Activated T-helper 2 cell treated with anti-CD3 and anti-CD28 coated beads, Interferon-gamma antibody, Interleukin-2, Interleukin-4, amounts not matched to agents 10 μg/mL and 5 μg/mL and 100 μg/mL, durations not matched to agents 14 hours and 24 hours and 36 hours (primary cell): ENCODE data around the gene PFAS. TPM values are rescaled to one million over a fixed set of nuclear protein-coding genes. Genes with fewer than 3 reads are reported as not detected.
A peak's percentile ranks its signal among the peaks of the same experiment; 100 is the strongest.

ENCODE experiments used
- DNase-seq: peaks from one replicate; pipeline ENCODE4 v3.0.0; 2021; ENCODE audit warnings: low spot score
- H3K27ac Mint-ChIP-seq: one replicate; pipeline ENCODE4 v1.8.0; 2021; ENCODE audit warnings: mixed read lengths
- H3K27me3 Mint-ChIP-seq: one replicate; pipeline ENCODE4 v1.8.0; 2021; ENCODE audit warnings: low read depth, mixed read lengths
- H3K36me3 Mint-ChIP-seq: one replicate; pipeline ENCODE4 v1.8.0; 2021; ENCODE audit warnings: low read depth, mixed read lengths
- H3K4me1 Mint-ChIP-seq: one replicate; pipeline ENCODE4 v1.8.0; 2021; ENCODE audit warnings: low read depth, mixed read lengths
- H3K4me3 Mint-ChIP-seq: one replicate; pipeline ENCODE4 v1.8.0; 2021; ENCODE audit warnings: low read depth, mild to moderate bottlenecking, moderate library complexity, mixed read lengths
- H3K9me3 Mint-ChIP-seq: one replicate; pipeline ENCODE4 v1.8.0; 2021; ENCODE audit warnings: mixed read lengths
- intact Hi-C: fragments of 100-400 bp; cut with micrococcal nuclease; formaldehyde crosslinking; loops from one replicate; pipeline ENCODE4 v1.15.1; 2023
- total RNA-seq: library from RNA; stranded (reverse); gene quantifications from 2 replicates; pipeline ENCODE4 v1.2.3, GENCODE V29; 2022

Gene PFAS
- total RNA-seq, 1 donor from 2014 or later, result 165 TPM

GRCh38 chr17:8285270-8286181 is 36.4 kb downstream of the PFAS start:
- peaks cover 17% of the 10 kb centered on the region for H3K36me3 Mint-ChIP-seq
- no peak overlapping the region for H3K4me3 Mint-ChIP-seq
- H3K4me1 Mint-ChIP-seq, result peaks cover 49% of the 10 kb centered on the region
- no peaks in the 10 kb centered on the region for H3K27me3 Mint-ChIP-seq
- H3K9me3 Mint-ChIP-seq, result no peaks in the 10 kb centered on the region
- no peak overlapping the region for H3K27ac Mint-ChIP-seq
- intact Hi-C loops, result loop anchor here (5.0 kb wide), 1 partner anchor 93 kb away; the partner anchor contains the start of gene BORCS6
- no peak for DNase-seq

- no peaks in the 10 kb centered on the region for H3K27me3 Mint-ChIP-seq
These were observed 38.7 kb downstream of the PFAS start for GRCh38 chr17:8287651-8288335.

GRCh38 chr17:8288336-8289102 is 39.4 kb downstream of the PFAS start, which contains the start of gene RANGRF:
RANGRF (plus strand) TSS chr17:8288670; CDS start chr17:8288789, 119 bp downstream.
- intact Hi-C loops, result loop anchor here (5.0 kb wide), 1 partner anchor 96 kb away; the partner anchor contains the start of gene BORCS6
- Mint-ChIP-seq H3K27me3 (no peaks in the 10 kb centered on the region), H3K4me1 (peaks cover 51% of the 10 kb centered on the region), H3K36me3 (peaks cover 21% of the 10 kb centered on the region), H3K9me3 (no peaks in the 10 kb centered on the region), H3K27ac (peak within 1 kb of the TSS; percentile 92), H3K4me3 (peak within 1 kb of the TSS; percentile 97)
- DNase-seq, result peak; percentile 83

More at GRCh38 chr17:8287651-8288335, 38.7 kb downstream of the PFAS start:
- Mint-ChIP-seq H3K27ac (peak overlapping the region; percentile 92), H3K4me1 (peaks cover 50% of the 10 kb centered on the region), H3K4me3 (peak overlapping the region; percentile 97), H3K9me3 (no peaks in the 10 kb centered on the region), H3K36me3 (peaks cover 21% of the 10 kb centered on the region)
- intact Hi-C loops, result loop anchor here (5.0 kb wide), 1 partner anchor 95 kb away; the partner anchor contains the start of gene BORCS6
- no peak for DNase-seq

GRCh38 chr17:8289103-8289397 is 40.0 kb downstream of the PFAS start:
- Mint-ChIP-seq H3K4me3 (peak overlapping the region; percentile 97), H3K4me1 (peaks cover 47% of the 10 kb centered on the region), H3K27me3 (no peaks in the 10 kb centered on the region), H3K27ac (peak overlapping the region; percentile 92), H3K36me3 (peaks cover 21% of the 10 kb centered on the region), H3K9me3 (no peaks in the 10 kb centered on the region)
- intact Hi-C loops, result loop anchor here (5.0 kb wide), 1 partner anchor 97 kb away; the partner anchor contains the start of gene BORCS6
- no peak for DNase-seq

- peaks cover 47% of the 10 kb centered on the region for H3K4me1 Mint-ChIP-seq
- H3K9me3 Mint-ChIP-seq, result no peaks in the 10 kb centered on the region
- intact Hi-C loops, result no loop called here
- H3K36me3 Mint-ChIP-seq, result peaks cover 21% of the 10 kb centered on the region
- H3K27ac Mint-ChIP-seq, result peak overlapping the region; percentile 72
- H3K4me3 Mint-ChIP-seq, result peak overlapping the region; percentile 97
- DNase-seq, result no peak
- H3K27me3 Mint-ChIP-seq, result no peaks in the 10 kb centered on the region
These were observed 41.0 kb downstream of the PFAS start for GRCh38 chr17:8290043-8290442.

- intact Hi-C loops, result no loop called here
These were observed 43.7 kb downstream of the PFAS start for GRCh38 chr17:8292639-8293395.

GRCh38 chr17:8294361-8294760 is 45.3 kb downstream of the PFAS start:
- Mint-ChIP-seq H3K27me3 (no peaks in the 10 kb centered on the region), H3K4me3 (peak overlapping the region; percentile 90), H3K9me3 (no peaks in the 10 kb centered on the region), H3K4me1 (peaks cover 37% of the 10 kb centered on the region), H3K27ac (peak overlapping the region; percentile 91), H3K36me3 (peaks cover 14% of the 10 kb centered on the region)
- intact Hi-C loops, result loop anchor here (2.0 kb wide), 1 partner anchor 72 kb away; no protein-coding TSS in a partner anchor
- no peak for DNase-seq

More at GRCh38 chr17:8292639-8293395, 43.7 kb downstream of the PFAS start:
- Mint-ChIP-seq H3K27ac (no peak overlapping the region), H3K4me3 (no peak overlapping the region), H3K36me3 (peaks cover 21% of the 10 kb centered on the region), H3K27me3 (no peaks in the 10 kb centered on the region), H3K9me3 (no peaks in the 10 kb centered on the region), H3K4me1 (peaks cover 46% of the 10 kb centered on the region)
- DNase-seq, result no peak

GRCh38 chr17:8294814-8295316 is 45.8 kb downstream of the PFAS start:
- Mint-ChIP-seq H3K36me3 (peaks cover 11% of the 10 kb centered on the region), H3K9me3 (no peaks in the 10 kb centered on the region), H3K4me3 (peak overlapping the region; percentile 90), H3K4me1 (peaks cover 33% of the 10 kb centered on the region), H3K27ac (peak overlapping the region; percentile 91), H3K27me3 (no peaks in the 10 kb centered on the region)
- intact Hi-C loops, result loop anchor here (1.0 to 5.0 kb wide), 4 partner anchors 46 to 173 kb away; partner anchors contain the start of genes HES7 and PFAS
- no peak for DNase-seq

- DNase-seq, result no peak
- H3K9me3 Mint-ChIP-seq, result no peaks in the 10 kb centered on the region
- no peaks in the 10 kb centered on the region for H3K27me3 Mint-ChIP-seq
- H3K4me3 Mint-ChIP-seq, result no peak overlapping the region
- H3K4me1 Mint-ChIP-seq, result peaks cover 11% of the 10 kb centered on the region
- intact Hi-C loops, result loop anchor here (2.0 to 10.0 kb wide), 2 partner anchors 73 to 215 kb away; partner anchors contain the start of gene ALOX12B
- H3K36me3 Mint-ChIP-seq, result no peaks in the 10 kb centered on the region
- no peak overlapping the region for H3K27ac Mint-ChIP-seq
These were observed 51.1 kb downstream of the PFAS start for GRCh38 chr17:8300226-8300625.

GRCh38 chr17:8300627-8301242 is 51.6 kb downstream of the PFAS start:
- intact Hi-C loops, result loop anchor here (2.0 to 10.0 kb wide), 2 partner anchors 74 to 216 kb away; partner anchors contain the start of gene ALOX12B
- Mint-ChIP-seq H3K9me3 (no peaks in the 10 kb centered on the region), H3K27me3 (no peaks in the 10 kb centered on the region), H3K27ac (no peak overlapping the region), H3K4me3 (no peak overlapping the region), H3K36me3 (no peaks in the 10 kb centered on the region), H3K4me1 (peaks cover 11% of the 10 kb centered on the region)
- peak; percentile 49 for DNase-seq

GRCh38 chr17:8310601-8311123 is 61.6 kb downstream of the PFAS start:
- Mint-ChIP-seq H3K9me3 (no peaks in the 10 kb centered on the region), H3K27ac (no peak overlapping the region), H3K36me3 (no peaks in the 10 kb centered on the region), H3K4me1 (no peaks in the 10 kb centered on the region), H3K27me3 (peaks cover 3% of the 10 kb centered on the region), H3K4me3 (no peak overlapping the region)
- intact Hi-C loops, result no loop called here
- DNase-seq, result no peak
